Measurements from ENCODE around the gene REXO5.

DNA sequence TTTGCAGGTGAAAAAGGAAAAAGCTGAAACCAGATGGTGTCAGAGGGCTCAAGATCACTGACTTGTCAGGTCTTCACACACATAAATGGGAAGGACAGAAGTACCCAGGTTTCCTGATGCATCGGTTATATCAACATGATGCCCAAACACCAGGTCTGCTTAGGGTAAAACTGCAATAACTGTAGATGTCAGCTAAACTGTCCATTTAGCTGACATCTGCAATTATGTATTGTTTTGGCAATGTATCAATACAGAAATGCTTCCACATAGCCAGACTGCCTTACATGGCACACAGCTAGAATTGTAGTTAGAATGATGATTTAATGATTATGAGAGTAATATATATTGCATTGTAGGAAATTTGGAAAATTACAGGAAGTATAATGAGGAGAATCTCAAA is 37.5 kb upstream of the REXO5 start:
- TF ChIP-seq KLF10 (tag by site-specific recombination; IDR thresholded peaks at IDR 0.05): no peak
- TF ChIP-seq, protein P1, sequence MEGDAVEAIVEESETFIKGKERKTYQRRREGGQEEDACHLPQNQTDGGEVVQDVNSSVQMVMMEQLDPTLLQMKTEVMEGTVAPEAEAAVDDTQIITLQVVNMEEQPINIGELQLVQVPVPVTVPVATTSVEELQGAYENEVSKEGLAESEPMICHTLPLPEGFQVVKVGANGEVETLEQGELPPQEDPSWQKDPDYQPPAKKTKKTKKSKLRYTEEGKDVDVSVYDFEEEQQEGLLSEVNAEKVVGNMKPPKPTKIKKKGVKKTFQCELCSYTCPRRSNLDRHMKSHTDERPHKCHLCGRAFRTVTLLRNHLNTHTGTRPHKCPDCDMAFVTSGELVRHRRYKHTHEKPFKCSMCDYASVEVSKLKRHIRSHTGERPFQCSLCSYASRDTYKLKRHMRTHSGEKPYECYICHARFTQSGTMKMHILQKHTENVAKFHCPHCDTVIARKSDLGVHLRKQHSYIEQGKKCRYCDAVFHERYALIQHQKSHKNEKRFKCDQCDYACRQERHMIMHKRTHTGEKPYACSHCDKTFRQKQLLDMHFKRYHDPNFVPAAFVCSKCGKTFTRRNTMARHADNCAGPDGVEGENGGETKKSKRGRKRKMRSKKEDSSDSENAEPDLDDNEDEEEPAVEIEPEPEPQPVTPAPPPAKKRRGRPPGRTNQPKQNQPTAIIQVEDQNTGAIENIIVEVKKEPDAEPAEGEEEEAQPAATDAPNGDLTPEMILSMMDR (tag by site-specific recombination; IDR thresholded peaks at IDR 0.05): no peak
- TF ChIP-seq, protein P2, sequence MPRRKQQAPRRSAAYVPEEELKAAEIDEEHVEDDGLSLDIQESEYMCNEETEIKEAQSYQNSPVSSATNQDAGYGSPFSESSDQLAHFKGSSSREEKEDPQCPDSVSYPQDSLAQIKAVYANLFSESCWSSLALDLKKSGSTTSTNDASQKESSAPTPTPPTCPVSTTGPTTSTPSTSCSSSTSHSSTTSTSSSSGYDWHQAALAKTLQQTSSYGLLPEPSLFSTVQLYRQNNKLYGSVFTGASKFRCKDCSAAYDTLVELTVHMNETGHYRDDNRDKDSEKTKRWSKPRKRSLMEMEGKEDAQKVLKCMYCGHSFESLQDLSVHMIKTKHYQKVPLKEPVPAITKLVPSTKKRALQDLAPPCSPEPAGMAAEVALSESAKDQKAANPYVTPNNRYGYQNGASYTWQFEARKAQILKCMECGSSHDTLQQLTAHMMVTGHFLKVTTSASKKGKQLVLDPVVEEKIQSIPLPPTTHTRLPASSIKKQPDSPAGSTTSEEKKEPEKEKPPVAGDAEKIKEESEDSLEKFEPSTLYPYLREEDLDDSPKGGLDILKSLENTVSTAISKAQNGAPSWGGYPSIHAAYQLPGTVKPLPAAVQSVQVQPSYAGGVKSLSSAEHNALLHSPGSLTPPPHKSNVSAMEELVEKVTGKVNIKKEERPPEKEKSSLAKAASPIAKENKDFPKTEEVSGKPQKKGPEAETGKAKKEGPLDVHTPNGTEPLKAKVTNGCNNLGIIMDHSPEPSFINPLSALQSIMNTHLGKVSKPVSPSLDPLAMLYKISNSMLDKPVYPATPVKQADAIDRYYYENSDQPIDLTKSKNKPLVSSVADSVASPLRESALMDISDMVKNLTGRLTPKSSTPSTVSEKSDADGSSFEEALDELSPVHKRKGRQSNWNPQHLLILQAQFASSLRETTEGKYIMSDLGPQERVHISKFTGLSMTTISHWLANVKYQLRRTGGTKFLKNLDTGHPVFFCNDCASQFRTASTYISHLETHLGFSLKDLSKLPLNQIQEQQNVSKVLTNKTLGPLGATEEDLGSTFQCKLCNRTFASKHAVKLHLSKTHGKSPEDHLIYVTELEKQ (tag by site-specific recombination; IDR thresholded peaks at IDR 0.05; ENCODE audit: borderline replicate concordance): no peak
- no peak for TF ChIP-seq ZNF660 (tag by site-specific recombination; IDR thresholded peaks at IDR 0.05)
- no peak for TF ChIP-seq ZNF174 (tag by site-specific recombination; IDR thresholded peaks at IDR 0.05)
- TF ChIP-seq, protein P3, sequence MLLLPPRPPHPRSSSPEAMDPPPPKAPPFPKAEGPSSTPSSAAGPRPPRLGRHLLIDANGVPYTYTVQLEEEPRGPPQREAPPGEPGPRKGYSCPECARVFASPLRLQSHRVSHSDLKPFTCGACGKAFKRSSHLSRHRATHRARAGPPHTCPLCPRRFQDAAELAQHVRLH (tag by site-specific recombination; IDR thresholded peaks at IDR 0.05): no peak
- no peak for TF ChIP-seq ZNF274 (IDR thresholded peaks at IDR 0.05; ENCODE audit: low read length)
- TF ChIP-seq ZNF274 (tag by site-specific recombination; IDR thresholded peaks at IDR 0.05; ENCODE audit: borderline replicate concordance): no peak
- no peak for TF ChIP-seq ZNF19 (tag by site-specific recombination; IDR thresholded peaks at IDR 0.05; ENCODE audit: low read depth)
